ENCODE data around the gene TPI1.

The TPI1 gene

DNA sequence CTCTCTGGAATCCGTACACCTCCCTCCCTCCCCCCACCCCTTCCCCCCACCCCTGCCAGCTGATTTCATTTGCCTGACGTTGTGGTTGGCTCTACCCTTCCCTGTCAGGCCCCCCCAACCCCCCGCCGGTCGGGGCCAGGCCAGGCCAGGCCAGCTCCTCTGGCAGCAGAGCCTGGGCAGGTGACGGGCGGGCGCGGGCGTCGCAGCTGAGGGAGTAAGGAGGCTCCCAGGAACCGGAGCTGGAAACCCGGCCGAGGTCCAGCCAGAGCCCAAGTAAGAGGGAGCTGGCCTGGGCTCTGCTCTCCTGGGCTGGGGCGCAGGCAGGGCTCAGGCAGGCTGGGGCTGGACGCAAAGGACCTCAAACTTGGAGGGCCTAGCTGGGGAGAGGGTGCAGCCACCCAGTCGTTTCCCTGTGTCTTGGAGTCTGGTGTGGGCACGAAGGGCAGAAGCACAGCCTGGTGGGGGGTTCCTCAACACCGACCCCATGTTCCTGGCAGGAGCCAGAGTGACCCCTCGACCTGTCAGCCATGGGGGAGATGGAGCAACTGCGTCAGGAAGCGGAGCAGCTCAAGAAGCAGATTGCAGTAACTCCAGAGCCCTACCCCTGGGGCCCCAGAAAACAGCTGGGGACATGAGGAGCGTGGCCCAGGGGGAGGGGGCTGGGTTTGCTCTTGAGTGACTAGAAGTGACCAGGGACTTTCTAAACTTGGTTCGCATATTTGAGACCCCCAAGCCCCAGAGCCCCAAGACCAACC lies 26.4 kb upstream of the TPI1 start, which contains the start of gene GNB3:
Gene GNB3, plus strand, starts transcription at position 165 of the 755 bp plus-strand sequence. Its CDS starts 363 bp downstream, at position 528.
- Histone ChIP-seq H3K79me2 (ENCODE audit: control insufficient read depth, low read length) (no peaks in the 10 kb centered on the region), H3F3A (ENCODE audit: control insufficient read depth, insufficient read depth) (peaks cover 11% of the 10 kb centered on the region), H3K27ac (ENCODE audit: low read depth, low read length) (peak within 1 kb of the TSS; percentile 86), H3K9me3 (ENCODE audit: control insufficient read depth, insufficient read depth, low read length) (no peaks in the 10 kb centered on the region), H3K36me3 (ENCODE audit: control insufficient read depth, low read length) (peaks cover 2% of the 10 kb centered on the region), H3K4me1 (ENCODE audit: control insufficient read depth, low read length) (peaks cover 44% of the 10 kb centered on the region), H3K4me3 (ENCODE audit: low read length) (peak within 1 kb of the TSS; percentile 69), H3K4me2 (ENCODE audit: low read length) (peak within 1 kb of the TSS; percentile 97), H3K9me2 (replicated peaks; ENCODE audit: control insufficient read depth, low read length) (no peaks in the 10 kb centered on the region), H3K27me3 (ENCODE audit: control insufficient read depth, low read length) (no peaks in the 10 kb centered on the region), H4K20me1 (ENCODE audit: control insufficient read depth, insufficient read depth, low read depth, low read length) (no peaks in the 10 kb centered on the region)
- TF ChIP-seq EZH2phosphoT487 (IDR thresholded peaks at IDR 0.05; ENCODE audit: borderline replicate concordance, low read length), result no peak
- TF ChIP-seq, protein P1, sequence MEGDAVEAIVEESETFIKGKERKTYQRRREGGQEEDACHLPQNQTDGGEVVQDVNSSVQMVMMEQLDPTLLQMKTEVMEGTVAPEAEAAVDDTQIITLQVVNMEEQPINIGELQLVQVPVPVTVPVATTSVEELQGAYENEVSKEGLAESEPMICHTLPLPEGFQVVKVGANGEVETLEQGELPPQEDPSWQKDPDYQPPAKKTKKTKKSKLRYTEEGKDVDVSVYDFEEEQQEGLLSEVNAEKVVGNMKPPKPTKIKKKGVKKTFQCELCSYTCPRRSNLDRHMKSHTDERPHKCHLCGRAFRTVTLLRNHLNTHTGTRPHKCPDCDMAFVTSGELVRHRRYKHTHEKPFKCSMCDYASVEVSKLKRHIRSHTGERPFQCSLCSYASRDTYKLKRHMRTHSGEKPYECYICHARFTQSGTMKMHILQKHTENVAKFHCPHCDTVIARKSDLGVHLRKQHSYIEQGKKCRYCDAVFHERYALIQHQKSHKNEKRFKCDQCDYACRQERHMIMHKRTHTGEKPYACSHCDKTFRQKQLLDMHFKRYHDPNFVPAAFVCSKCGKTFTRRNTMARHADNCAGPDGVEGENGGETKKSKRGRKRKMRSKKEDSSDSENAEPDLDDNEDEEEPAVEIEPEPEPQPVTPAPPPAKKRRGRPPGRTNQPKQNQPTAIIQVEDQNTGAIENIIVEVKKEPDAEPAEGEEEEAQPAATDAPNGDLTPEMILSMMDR (IDR thresholded peaks at IDR 0.05; ENCODE audit: low read depth, low read length, poor library complexity, severe bottlenecking), result no peak

GRCh38 chr12:6842075-6842474 lies 25.3 kb upstream of the TPI1 start:
- H4K20me1 ChIP-seq (ENCODE audit: control insufficient read depth, insufficient read depth, low read depth, low read length), result no peaks in the 10 kb centered on the region
- no peaks in the 10 kb centered on the region for H3K79me2 ChIP-seq (ENCODE audit: control insufficient read depth, low read length)
- no peak overlapping the region for H3K4me3 ChIP-seq (ENCODE audit: low read length)
- H3K27me3 ChIP-seq (ENCODE audit: control insufficient read depth, low read length), result no peaks in the 10 kb centered on the region
- peaks cover 42% of the 10 kb centered on the region for H3K4me1 ChIP-seq (ENCODE audit: control insufficient read depth, low read length)
- TF ChIP-seq, protein P1 (IDR thresholded peaks at IDR 0.05; ENCODE audit: low read depth, low read length, poor library complexity, severe bottlenecking), result no peak
- no peak for TF ChIP-seq EZH2phosphoT487 (IDR thresholded peaks at IDR 0.05; ENCODE audit: borderline replicate concordance, low read length)
- H3F3A ChIP-seq (ENCODE audit: control insufficient read depth, insufficient read depth), result peaks cover 13% of the 10 kb centered on the region
- H3K27ac ChIP-seq (ENCODE audit: low read depth, low read length), result no peak overlapping the region
- H3K9me2 ChIP-seq (replicated peaks; ENCODE audit: control insufficient read depth, low read length), result no peaks in the 10 kb centered on the region
- peaks cover 14% of the 10 kb centered on the region for H3K36me3 ChIP-seq (ENCODE audit: control insufficient read depth, low read length)
- H3K9me3 ChIP-seq (ENCODE audit: control insufficient read depth, insufficient read depth, low read length), result no peaks in the 10 kb centered on the region
- no peak overlapping the region for H3K4me2 ChIP-seq (ENCODE audit: low read length)

DNA sequence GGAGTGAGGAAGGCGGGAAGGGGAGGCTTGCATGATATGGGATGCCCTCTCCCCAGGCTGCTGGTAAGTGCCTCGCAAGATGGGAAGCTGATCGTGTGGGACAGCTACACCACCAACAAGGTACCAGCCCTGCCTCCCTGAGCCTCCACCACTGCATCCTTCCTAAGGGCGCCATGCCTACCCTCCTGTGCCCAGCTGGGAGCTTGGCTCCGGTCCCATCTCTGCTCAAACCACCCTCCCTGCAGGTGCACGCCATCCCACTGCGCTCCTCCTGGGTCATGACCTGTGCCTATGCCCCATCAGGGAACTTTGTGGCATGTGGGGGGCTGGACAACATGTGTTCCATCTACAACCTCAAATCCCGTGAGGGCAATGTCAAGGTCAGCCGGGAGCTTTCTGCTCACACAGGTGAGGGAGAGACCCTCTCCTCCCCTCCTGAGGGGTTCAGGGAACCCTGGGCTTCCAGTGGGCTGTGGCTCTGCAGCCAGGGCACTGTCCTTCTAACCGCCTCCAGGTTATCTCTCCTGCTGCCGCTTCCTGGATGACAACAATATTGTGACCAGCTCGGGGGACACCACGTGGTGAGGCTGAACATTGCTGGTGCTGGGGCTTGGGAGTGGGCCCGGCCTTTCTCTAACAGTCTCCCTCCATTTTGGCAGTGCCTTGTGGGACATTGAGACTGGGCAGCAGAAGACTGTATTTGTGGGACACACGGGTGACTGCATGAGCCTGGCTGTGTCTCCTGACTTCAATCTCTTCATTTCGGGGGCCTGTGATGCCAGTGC lies 24.0 kb upstream of the TPI1 start:
- Histone ChIP-seq H3F3A (ENCODE audit: control insufficient read depth, insufficient read depth) (peaks cover 13% of the 10 kb centered on the region), H3K4me3 (ENCODE audit: low read length) (no peak overlapping the region), H3K4me1 (ENCODE audit: control insufficient read depth, low read length) (peaks cover 37% of the 10 kb centered on the region), H3K9me2 (replicated peaks; ENCODE audit: control insufficient read depth, low read length) (no peaks in the 10 kb centered on the region), H3K79me2 (ENCODE audit: control insufficient read depth, low read length) (no peaks in the 10 kb centered on the region), H4K20me1 (ENCODE audit: control insufficient read depth, insufficient read depth, low read depth, low read length) (no peaks in the 10 kb centered on the region), H3K36me3 (ENCODE audit: control insufficient read depth, low read length) (peaks cover 25% of the 10 kb centered on the region), H3K27me3 (ENCODE audit: control insufficient read depth, low read length) (no peaks in the 10 kb centered on the region), H3K9me3 (ENCODE audit: control insufficient read depth, insufficient read depth, low read length) (no peaks in the 10 kb centered on the region), H3K27ac (ENCODE audit: low read depth, low read length) (no peak overlapping the region), H3K4me2 (ENCODE audit: low read length) (no peak overlapping the region)
- TF ChIP-seq, protein P1 (IDR thresholded peaks at IDR 0.05; ENCODE audit: low read depth, low read length, poor library complexity, severe bottlenecking), result peak; percentile 26
- TF ChIP-seq EZH2phosphoT487 (IDR thresholded peaks at IDR 0.05; ENCODE audit: borderline replicate concordance, low read length), result no peak

Data from DOHH2 (cell line).